CD14-positive monocyte (primary cell): ENCODE measurements around the gene H6PD. TPM values are rescaled to one million over a fixed set of nuclear protein-coding genes. Genes with fewer than 3 reads are reported as not detected.
A peak's percentile ranks its signal among the peaks of the same experiment; 100 is the strongest.

Experiments
- DNase-seq, 3 donors: peaks; one replicate each; pipeline ENCODE4 v3.0.0-alpha.2; 2011 to 2022
- H2AFZ ChIP-seq: 2 replicates; pipeline ENCODE4 v1.6.0; 2012; ENCODE audit warnings: mild to moderate bottlenecking, low read depth, low read length, inconsistent platforms; ENCODE audit not compliant: insufficient read depth, poor library complexity, severe bottlenecking
- H3K27ac ChIP-seq, 2 donors: 1 replicate in 1 of 2; 2 replicates in 1 of 2; pipeline ENCODE4 v1.5.1; 2012 to 2013; ENCODE audit warnings: low read length in 2 of 2, control low read depth in 1 of 2, inconsistent platforms in 1 of 2, low read depth in 1 of 2, mild to moderate bottlenecking in 1 of 2
- H3K27me3 ChIP-seq, 2 donors: one replicate each; pipeline versions ENCODE4 v1.6.0 to v1.6.1; 2011 to 2013; ENCODE audit warnings: low read length in 2 of 2; ENCODE audit not compliant: control insufficient read depth in 2 of 2, insufficient read depth in 2 of 2
- H3K36me3 ChIP-seq, 2 donors: replicated peaks in 1 of 2; 1 replicate in 1 of 2; 2 replicates in 1 of 2; pipeline versions ENCODE4 v1.5.1 to v1.6.1; 2012 to 2013; ENCODE audit warnings: low read length in 2 of 2, control low read depth in 1 of 2, inconsistent platforms in 1 of 2, mild to moderate bottlenecking in 1 of 2; ENCODE audit not compliant: insufficient read depth in 2 of 2, control insufficient read depth in 1 of 2
- H3K4me1 ChIP-seq, 2 donors: 1 replicate in 1 of 2; 2 replicates in 1 of 2; pipeline versions ENCODE4 v1.5.1 to v1.6.1; 2012 to 2013; ENCODE audit warnings: low read length in 2 of 2, control low read depth in 1 of 2, inconsistent platforms in 1 of 2, mild to moderate bottlenecking in 1 of 2, moderate library complexity in 1 of 2; ENCODE audit not compliant: insufficient read depth in 2 of 2, control insufficient read depth in 1 of 2
- H3K4me2 ChIP-seq: replicated peaks from 2 replicates; pipeline ENCODE3; 2012; ENCODE audit warnings: low read length, moderate library complexity, mild to moderate bottlenecking; ENCODE audit not compliant: poor library complexity, severe bottlenecking; ENCODE audit errors: extremely low read depth
- H3K4me3 ChIP-seq, 3 experiments: fragments of 200-600 bp in 1 of 3; sonication (generic) in 1 of 3; replicated peaks in 1 of 3; 1 replicate in 2 of 3; 2 replicates in 1 of 3; pipeline ENCODE4 v1.5.1; 2011 to 2013; ENCODE audit warnings: low read length in 3 of 3, mild to moderate bottlenecking in 3 of 3, control low read depth in 2 of 3, low read depth in 2 of 3, inconsistent platforms in 1 of 3, moderate library complexity in 1 of 3
- H3K79me2 ChIP-seq: 2 replicates; pipeline ENCODE4 v1.6.0; 2012; ENCODE audit warnings: mild to moderate bottlenecking, control low read depth, inconsistent platforms, low read length, moderate library complexity; ENCODE audit not compliant: insufficient read depth
- H3K9ac ChIP-seq: 2 replicates; pipeline ENCODE4 v1.6.0; 2017; ENCODE audit warnings: low read length, mild to moderate bottlenecking; ENCODE audit not compliant: insufficient read depth, poor library complexity, severe bottlenecking
- H3K9me3 ChIP-seq, 2 donors: replicated peaks in 1 of 2; 1 replicate in 1 of 2; 2 replicates in 1 of 2; pipeline versions ENCODE4 v1.5.1 to v1.6.1; 2012 to 2013; ENCODE audit warnings: low read length in 2 of 2, control low read depth in 1 of 2; ENCODE audit not compliant: control insufficient read depth in 1 of 2, insufficient read depth in 1 of 2
- H4K20me1 ChIP-seq: 2 replicates; pipeline ENCODE4 v1.6.0; 2012; ENCODE audit warnings: mild to moderate bottlenecking, low read length, control low read depth, moderate library complexity; ENCODE audit not compliant: insufficient read depth
- H3K27ac Mint-ChIP-seq, 7 donors: one replicate each; pipeline ENCODE4 v1.8.0; 2020; ENCODE audit warnings: mild to moderate bottlenecking in 7 of 7, mixed read lengths in 7 of 7, moderate library complexity in 6 of 7, inconsistent platforms in 2 of 7
- H3K27me3 Mint-ChIP-seq, 3 donors: one replicate each; pipeline ENCODE4 v1.8.0; 2021 to 2022; ENCODE audit warnings: low read depth in 3 of 3, mild to moderate bottlenecking in 3 of 3, mixed read lengths in 3 of 3, moderate library complexity in 3 of 3, inconsistent platforms in 1 of 3
- H3K36me3 Mint-ChIP-seq, 2 donors: one replicate each; pipeline ENCODE4 v1.8.0; 2020; ENCODE audit warnings: mixed read lengths in 2 of 2, inconsistent platforms in 1 of 2, mild to moderate bottlenecking in 1 of 2
- H3K4me1 Mint-ChIP-seq: one replicate; pipeline ENCODE4 v1.8.0; 2020; ENCODE audit warnings: mild to moderate bottlenecking, mixed read lengths
- H3K4me3 Mint-ChIP-seq, 2 donors: one replicate each; pipeline ENCODE4 v1.8.0; 2020; ENCODE audit warnings: mild to moderate bottlenecking in 2 of 2, mixed read lengths in 2 of 2, moderate library complexity in 1 of 2
- H3K9me3 Mint-ChIP-seq, 7 donors: one replicate each; pipeline ENCODE4 v1.8.0; 2020 to 2022; ENCODE audit warnings: mixed read lengths in 7 of 7, mild to moderate bottlenecking in 6 of 7, moderate library complexity in 6 of 7, inconsistent platforms in 2 of 7
- CTCF ChIP-seq: fragments of 200-600 bp; IDR thresholded peaks from one replicate; pipeline ENCODE4 v1.8.0; 2022; ENCODE audit warnings: antibody characterized with exemption, mild to moderate bottlenecking
- WGBS: methylation state at CpG from one replicate; pipeline ENCODE4 v1.1.5; 2013; ENCODE audit warnings: missing lambda C conversion rate; ENCODE audit not compliant: insufficient coverage; 5-methylcytosine and 5-hydroxymethylcytosine counted together
- intact Hi-C, 2 donors: fragments of 100-400 bp; cut with micrococcal nuclease; formaldehyde crosslinking; loops; one replicate each; pipeline versions ENCODE4 v1.15.0 to v1.15.1; 2023
- polyA plus RNA-seq, 3 donors: library from polyadenylated mRNA; depleted of rRNA in 1 of 3; unstranded in 2 of 3; stranded (reverse) in 1 of 3; fragments of 300-500 nt in 2 of 3; fragments of >200 nt in 1 of 3; fragmentation: Illumina TruSeq in 2 of 3; gene quantifications; 1 replicate in 2 of 3; 2 replicates in 1 of 3; pipeline ENCODE4 v1.2.3, GENCODE V29; 2012 to 2021

The H6PD gene
- polyA plus RNA-seq, 3 donors = 8.6 to 15.9 (median 11.4) TPM

DNA sequence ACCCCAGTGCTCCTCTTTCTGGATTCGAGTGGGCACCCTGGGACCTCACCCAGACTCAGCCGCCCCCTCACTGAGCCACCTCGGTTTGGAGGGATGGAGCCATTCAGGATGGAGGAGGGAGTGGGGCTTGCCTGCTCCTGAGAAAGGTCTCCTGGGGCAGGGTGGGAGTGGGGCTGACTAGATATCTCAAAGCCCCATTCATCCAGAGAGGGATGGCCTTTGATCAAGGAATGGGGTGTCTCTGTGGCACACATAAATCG, 48.1 kb downstream of the H6PD start:
- H3K4me1 ChIP-seq = peaks cover 30% of the 10 kb centered on the region in 2 donors
- no peak overlapping the region for H3K4me3 ChIP-seq
- Mint-ChIP-seq H3K36me3 (no peaks in the 10 kb centered on the region), H3K4me3 (no peak overlapping the region), H3K9me3 (peaks cover 3 to 20% (median 16%) of the 10 kb centered on the region in 7 donors), H3K27ac (peak overlapping the region in 1 of 7 donors; percentile 23), H3K4me1 (peaks cover 35% of the 10 kb centered on the region), H3K27me3 (peaks cover 16 to 22% (median 19%) of the 10 kb centered on the region in 3 donors)
- 49% methylated on average over 2 of the region's 4 CpGs for WGBS
- H3K27ac ChIP-seq = no peak overlapping the region
- no peaks in the 10 kb centered on the region for H3K79me2 ChIP-seq
- peaks cover 0 to 15% of the 10 kb centered on the region in 2 donors for H3K9me3 ChIP-seq
- no peaks in the 10 kb centered on the region for H4K20me1 ChIP-seq
- no peak overlapping the region for H3K4me2 ChIP-seq
- no peak overlapping the region for H3K9ac ChIP-seq
- peaks cover 0 to 12% of the 10 kb centered on the region in 2 donors for H3K27me3 ChIP-seq
- no peak for DNase-seq
- no peak overlapping the region for H2AFZ ChIP-seq
- intact Hi-C loops = loop anchor here in 1 of 2 donors (10.0 kb wide), 1 partner anchor 172 kb away; no protein-coding TSS in a partner anchor
- H3K36me3 ChIP-seq = no peaks in the 10 kb centered on the region
- no peak for TF ChIP-seq CTCF

- WGBS = 88% methylated on average over 2 of the region's 2 CpGs
- no peak overlapping the region for H3K4me2 ChIP-seq
- no peaks in the 10 kb centered on the region for H3K36me3 ChIP-seq
- Mint-ChIP-seq H3K4me3 (no peak overlapping the region), H3K36me3 (no peaks in the 10 kb centered on the region), H3K4me1 (peaks cover 20% of the 10 kb centered on the region), H3K27ac (no peak overlapping the region), H3K9me3 (peaks cover 7 to 28% (median 26%) of the 10 kb centered on the region in 7 donors), H3K27me3 (peaks cover 16 to 22% (median 19%) of the 10 kb centered on the region in 3 donors)
- H3K79me2 ChIP-seq = no peaks in the 10 kb centered on the region
- peaks cover 15 to 17% of the 10 kb centered on the region in 2 donors for H3K4me1 ChIP-seq
- intact Hi-C loops = loop anchor here in 1 of 2 donors (10.0 kb wide), 1 partner anchor 171 kb away; no protein-coding TSS in a partner anchor
- DNase-seq = no peak
- H3K9me3 ChIP-seq = peaks cover 8 to 27% of the 10 kb centered on the region in 2 donors
- H3K27me3 ChIP-seq = peaks cover 0 to 12% of the 10 kb centered on the region in 2 donors
- TF ChIP-seq CTCF = no peak
- no peak overlapping the region for H3K9ac ChIP-seq
- H4K20me1 ChIP-seq = no peaks in the 10 kb centered on the region
- no peak overlapping the region for H3K27ac ChIP-seq
- no peak overlapping the region for H2AFZ ChIP-seq
- no peak overlapping the region for H3K4me3 ChIP-seq
Observed at GRCh38 chr1:9284061-9284460, 49.5 kb downstream of the H6PD start.
